Measurements from ENCODE around the gene SPPL2C. TPM values are rescaled to one million over a fixed set of nuclear protein-coding genes. Genes with fewer than 3 reads are reported as not detected.

SPPL2C gene
- total and polyA plus RNA-seq, 2 of the 8 experiments (the other 6 are each of a cell fraction or from before 2014, with no cell fraction given) = not detected

GRCh38 chr17:45835481-45835880 lies 9.2 kb upstream of the SPPL2C start:
- ChIA-PET CTCF (ENCODE audit: partially characterized antibody) (interaction anchor here (0.9 to 11.9 kb wide), 21 partner anchors 8 to 199 kb away, joined by 3 to 137 read pairs (median 4); partner anchors contain the start of gene SPPL2C), POLR2A (ENCODE audit: partially characterized antibody) (no interaction called here)
- H3K14ac ChIP-seq (ENCODE audit: insufficient read length) = no peak overlapping the region
- H3K18ac ChIP-seq (ENCODE audit: extremely low read depth, low read length) = no peak overlapping the region
- H4K91ac ChIP-seq (replicated peaks; ENCODE audit: insufficient read length, low read length) = no peak overlapping the region
- no peak overlapping the region for H3K4ac ChIP-seq (replicated peaks; ENCODE audit: insufficient read length, low read depth, low read length)
- H3K56ac ChIP-seq (replicated peaks; ENCODE audit: insufficient read length, low read depth, low read length) = no peak overlapping the region
- no peaks in the 10 kb centered on the region for H3K23me2 ChIP-seq (ENCODE audit: low read depth, low read length)
- H3K4me2 ChIP-seq (ENCODE audit: insufficient read depth in 1 of 2, low read depth in 2 of 2, low read length in 2 of 2) = no peak overlapping the region
- no peaks in the 10 kb centered on the region for H3K79me1 ChIP-seq (ENCODE audit: low read depth, low read length)
- 80% methylated on average over 5 of the region's 5 CpGs; no CpG with 5 or more reads in 1 of the 2 experiments for WGBS, 2 experiments (ENCODE audit: extremely low coverage in 1 of 2, insufficient coverage in 1 of 2, insufficient read length in 1 of 2, insufficient replicate concordance in 2 of 2, low coverage in 1 of 2, low lambda C conversion rate in 2 of 2, missing lambda C conversion rate in 1 of 2)
- no peak overlapping the region for H2BK12ac ChIP-seq (ENCODE audit: low read depth, low read length)
- H3K9me3 ChIP-seq (ENCODE audit: insufficient read depth in 2 of 2, low read depth in 1 of 2, low read length in 1 of 2) = no peaks in the 10 kb centered on the region
- peaks cover 0 to 2% of the 10 kb centered on the region in 2 experiments for H4K20me1 ChIP-seq (replicated peaks in 1 of 2; ENCODE audit: control insufficient read depth in 1 of 2, insufficient read depth in 2 of 2, low read length in 2 of 2)
- H2BK20ac ChIP-seq (ENCODE audit: low read length) = no peak overlapping the region
- TF ChIP-seq TCF12 (IDR thresholded peaks at IDR 0.05; ENCODE audit: low read depth, low read length) (no peak), SUZ12 (IDR thresholded peaks at IDR 0.05; ENCODE audit: low read length) (no peak), FOSL1 (IDR thresholded peaks at IDR 0.05; ENCODE audit: insufficient read depth, low read depth, low read length) (no peak)
- H3K36me3 ChIP-seq (ENCODE audit: control insufficient read depth in 2 of 4, insufficient read depth in 4 of 4, low read length in 3 of 4) = no peaks in the 10 kb centered on the region
- no peak overlapping the region for H4K5ac ChIP-seq (ENCODE audit: insufficient read length, low read depth, low read length)
- H3K27me3 ChIP-seq (replicated peaks in 1 of 4; ENCODE audit: control insufficient read depth in 3 of 4, extremely low read depth in 1 of 4, insufficient read depth in 3 of 4, low read length in 3 of 4) = no peaks in the 10 kb centered on the region
- peaks cover 0 to 2% (median 2%) of the 10 kb centered on the region in 4 experiments; a peak in 2 of 7 replicates for H3K4me1 ChIP-seq (replicated peaks in 1 of 4; ENCODE audit: control insufficient read depth in 3 of 4, insufficient read depth in 4 of 4, low read length in 3 of 4)
- H2BK15ac ChIP-seq (ENCODE audit: low read length) = no peak overlapping the region
- H3K23ac ChIP-seq (ENCODE audit: insufficient read length) = no peak overlapping the region
- peak overlapping the region; percentile 83; the same call in 1 of the 2 replicates for H4K8ac ChIP-seq (ENCODE audit: extremely low read depth, insufficient read depth, low read length)
- no peak overlapping the region for H3K27ac ChIP-seq (ENCODE audit: low read depth, low read length)
- FAIRE-seq (no peak), DNase-seq (ENCODE audit: low read depth in 1 of 2, low spot score in 2 of 2) (no peak)
- no peak overlapping the region for H3K9ac ChIP-seq (replicated peaks in 1 of 4; ENCODE audit: extremely low read depth in 1 of 4, low read depth in 3 of 4, low read length in 3 of 4)
- H2AFZ ChIP-seq (ENCODE audit: low read length) = no peak overlapping the region
- H2BK120ac ChIP-seq (replicated peaks; ENCODE audit: low read depth, low read length) = no peak overlapping the region
- H2BK5ac ChIP-seq (ENCODE audit: low read depth, low read length) = no peak overlapping the region
- no peak overlapping the region for H2AK5ac ChIP-seq (ENCODE audit: low read depth, low read length)
- H3K79me2 ChIP-seq (ENCODE audit: control insufficient read depth in 1 of 2, insufficient read depth in 2 of 2, low read length in 2 of 2) = no peaks in the 10 kb centered on the region
- H3K4me3 ChIP-seq (ENCODE audit: extremely low read depth in 1 of 4, insufficient read depth in 2 of 4, low read depth in 3 of 4, low read length in 4 of 4) = no peak overlapping the region

Measured in H1 (cell line).